Left lung (tissue), 10 donors: ENCODE results near the gene FGB. TPM values are rescaled to one million over a fixed set of nuclear protein-coding genes. Genes with fewer than 3 reads are reported as not detected.

ENCODE experiments used
- ATAC-seq: fragments of 200-7000 bp; cut with Tn5 transposase; one replicate; pipeline ENCODE4 v1.9.1; 2020; ENCODE audit warnings: moderate library complexity
- DNase-seq, 4 donors: peaks; one replicate each; pipeline ENCODE4 v3.0.0-alpha.2; 2013 to 2020
- H3K27ac ChIP-seq, 2 donors: fragments of 200-600 bp; sonication (generic) in 1 of 2; one replicate each; pipeline versions ENCODE4 v1.5.0 to v1.8.0; 2020 to 2021
- H3K27me3 ChIP-seq, 2 donors: fragments of 200-600 bp; sonication (generic) in 1 of 2; one replicate each; pipeline versions ENCODE4 v1.5.0 to v1.8.0; 2020 to 2021
- H3K36me3 ChIP-seq, 2 donors: fragments of 200-600 bp; sonication (generic) in 1 of 2; one replicate each; pipeline versions ENCODE4 v1.5.0 to v1.8.0; 2020 to 2021
- H3K4me1 ChIP-seq, 2 donors: fragments of 200-600 bp; one replicate each; pipeline ENCODE4 v1.8.0; 2021
- H3K4me3 ChIP-seq, 2 donors: fragments of 200-600 bp; sonication (generic) in 1 of 2; one replicate each; pipeline versions ENCODE4 v1.5.0 to v1.8.0; 2020 to 2021; ENCODE audit warnings: mild to moderate bottlenecking in 1 of 2
- H3K9me3 ChIP-seq, 2 donors: fragments of 200-600 bp; sonication (generic) in 1 of 2; one replicate each; pipeline versions ENCODE4 v1.5.0 to v1.8.0; 2020 to 2021
- CTCF ChIP-seq, 2 donors: fragments of 200-600 bp; sonication (generic) in 1 of 2; IDR thresholded peaks; one replicate each; pipeline versions ENCODE4 v1.5.0 to v1.8.0; 2021; ENCODE audit warnings: antibody characterized with exemption in 2 of 2
- intact Hi-C, 2 donors: fragments of 100-400 bp; cut with DNase I; formaldehyde crosslinking; loops; one replicate each; pipeline versions ENCODE4 v1.11.2 to v1.14.2; 2022
- polyA plus RNA-seq, 6 donors: library from polyadenylated mRNA; unstranded; fragments of 120-200 nt; gene quantifications; one replicate each; pipeline ENCODE4 v1.2.1, GENCODE V29; 2013; ENCODE audit not compliant: insufficient read length in 6 of 6
- total RNA-seq, 2 donors: library from RNA; stranded (reverse); fragmentation: NEBNext Ultra II Directional; extraction: Animal tissue kit (Norgen Biotek cat#: 25700); gene quantifications; one replicate each; pipeline ENCODE4 v1.2.1, GENCODE V29; 2021
- donor health status: DM: no; HTN: yes; CAD: no.
- donor health status: DM: no; HTN: no; CAD: no.

FGB gene
- total and polyA plus RNA-seq, 8 donors = 0.11 to 4.6 (median 0.35) TPM; not detected in 3

- DNase-seq = no peak
- no peak for TF ChIP-seq CTCF (IDR thresholded peaks at IDR 0.05)
- intact Hi-C loops = no loop called here
- Histone ChIP-seq H3K27me3 (no peaks in the 10 kb centered on the region), H3K4me3 (peak overlapping the region in 1 of 2 donors; percentile 14), H3K27ac (no peak overlapping the region), H3K36me3 (no peaks in the 10 kb centered on the region), H3K4me1 (no peaks in the 10 kb centered on the region), H3K9me3 (no peaks in the 10 kb centered on the region)
- ATAC-seq = no peak
Measured at GRCh38 chr4:154608361-154609252, 45.8 kb downstream of the FGB start.

- Histone ChIP-seq H3K27me3 (no peaks in the 10 kb centered on the region), H3K9me3 (no peaks in the 10 kb centered on the region), H3K36me3 (no peaks in the 10 kb centered on the region), H3K4me3 (peak overlapping the region in 1 of 2 donors; percentile 14), H3K27ac (no peak overlapping the region), H3K4me1 (no peaks in the 10 kb centered on the region)
- ATAC-seq (no peak), DNase-seq (no peak)
- intact Hi-C loops = no loop called here
- TF ChIP-seq CTCF (IDR thresholded peaks at IDR 0.05) = no peak
Measured at GRCh38 chr4:154609532-154609931, 46.7 kb downstream of the FGB start.

- no peak for DNase-seq
- H3K4me1 ChIP-seq = no peaks in the 10 kb centered on the region
- no peak for ATAC-seq
Measured at GRCh38 chr4:154610582-154610981, 47.8 kb downstream of the FGB start.

GRCh38 chr4:154611833-154612232 is 49.0 kb downstream of the FGB start:
- H3K4me1 ChIP-seq = peaks cover 0 to 4% of the 10 kb centered on the region in 2 donors
- ATAC-seq = no peak
- H3K9me3 ChIP-seq = no peaks in the 10 kb centered on the region
- peak overlapping the region in 1 of 2 donors; percentile 14 for H3K4me3 ChIP-seq
- intact Hi-C loops = no loop called here
- H3K36me3 ChIP-seq = no peaks in the 10 kb centered on the region
- TF ChIP-seq CTCF (IDR thresholded peaks at IDR 0.05) = no peak
- no peak overlapping the region for H3K27ac ChIP-seq
- H3K27me3 ChIP-seq = no peaks in the 10 kb centered on the region
- DNase-seq = no peak

More at GRCh38 chr4:154610582-154610981, 47.8 kb downstream of the FGB start:
- intact Hi-C loops = no loop called here
- H3K27ac ChIP-seq = no peak overlapping the region
- TF ChIP-seq CTCF (IDR thresholded peaks at IDR 0.05) = no peak
- H3K4me3 ChIP-seq = peak overlapping the region in 1 of 2 donors; percentile 14
- H3K27me3 ChIP-seq = no peaks in the 10 kb centered on the region
- H3K36me3 ChIP-seq = no peaks in the 10 kb centered on the region
- no peaks in the 10 kb centered on the region for H3K9me3 ChIP-seq
